Parathyroid adenoma (tissue), 2 donors: Measurements from ENCODE around the gene CYP2A6.
A peak's percentile ranks its signal among the peaks of the same experiment; 100 is the strongest.
"Not testable (repeated sequence)": the region's sequence is repeated elsewhere in the genome, so short reads cannot be mapped to it uniquely, and the experiment has no call there.

ENCODE experiments used
- H2AFZ ChIP-seq: fragments of 300-600 bp; sonication (generic); one replicate; pipeline ENCODE4 v1.7.0; 2017; ENCODE audit warnings: antibody characterized with exemption, mild to moderate bottlenecking
- H3K27ac ChIP-seq: fragments of 300-600 bp; sonication (generic); one replicate; pipeline ENCODE4 v1.7.0; 2017
- H3K27me3 ChIP-seq: fragments of 300-600 bp; sonication (generic); one replicate; pipeline ENCODE4 v1.7.0; 2017; ENCODE audit warnings: low read length; ENCODE audit not compliant: control insufficient read depth, insufficient read depth
- H3K36me3 ChIP-seq: fragments of 300-600 bp; sonication (generic); one replicate; pipeline ENCODE4 v1.7.0; 2017; ENCODE audit warnings: low read length; ENCODE audit not compliant: control insufficient read depth, insufficient read depth
- H3K4me1 ChIP-seq: fragments of 300-600 bp; sonication (generic); one replicate; pipeline ENCODE4 v1.7.0; 2017; ENCODE audit warnings: control low read depth
- H3K4me2 ChIP-seq: fragments of 300-600 bp; sonication (generic); one replicate; pipeline ENCODE4 v1.7.0; 2017; ENCODE audit warnings: low read length
- H3K4me3 ChIP-seq: fragments of 300-600 bp; sonication (generic); one replicate; pipeline ENCODE4 v1.7.0; 2017; ENCODE audit warnings: low read depth, low read length
- H3K79me2 ChIP-seq: fragments of 300-600 bp; sonication (generic); one replicate; pipeline ENCODE4 v1.7.0; 2017; ENCODE audit warnings: control low read depth
- H3K9ac ChIP-seq: fragments of 300-600 bp; sonication (generic); one replicate; pipeline ENCODE4 v1.7.0; 2017; ENCODE audit warnings: mild to moderate bottlenecking
- H3K9me3 ChIP-seq: fragments of 300-600 bp; sonication (generic); one replicate; pipeline ENCODE4 v1.7.0; 2017; ENCODE audit warnings: low read length; ENCODE audit not compliant: control insufficient read depth
- CTCF ChIP-seq: fragments of 300-600 bp; sonication (generic); IDR thresholded peaks from one replicate; pipeline ENCODE4 v1.7.0; 2017; ENCODE audit warnings: antibody characterized with exemption, mild to moderate bottlenecking
- donor health status: primary hyperparathyroidism.

The CYP2A6 gene

DNA sequence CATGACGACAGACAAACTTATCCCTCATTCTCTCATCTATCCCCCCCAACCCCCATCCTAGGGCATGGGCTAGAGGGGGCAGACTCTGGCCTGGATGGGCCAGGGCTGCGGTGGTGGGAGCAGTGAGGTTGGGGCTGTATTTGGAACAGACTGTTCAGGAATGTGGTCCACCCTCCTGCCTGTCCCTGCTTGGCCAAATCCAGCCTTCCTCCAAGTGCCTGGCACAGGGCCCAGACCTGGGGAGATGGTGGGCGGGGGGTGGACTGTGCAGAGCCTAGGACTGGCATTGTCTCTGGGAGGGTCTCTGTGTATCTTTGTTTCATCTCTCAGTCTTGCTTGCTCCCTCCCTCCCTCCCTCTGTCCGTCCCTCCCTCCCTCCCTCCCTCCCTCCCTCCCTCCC lies 37.1 kb downstream of the CYP2A6 start:
- Histone ChIP-seq H3K27me3 (no peaks in the 10 kb centered on the region), H3K79me2 (no peaks in the 10 kb centered on the region), H3K4me3 (no peak overlapping the region), H3K4me2 (no peak overlapping the region), H3K36me3 (no peaks in the 10 kb centered on the region), H3K9me3 (no peaks in the 10 kb centered on the region), H2AFZ (no peak overlapping the region), H3K4me1 (no peaks in the 10 kb centered on the region), H3K27ac (no peak overlapping the region), H3K9ac (no peak overlapping the region)
- TF ChIP-seq CTCF, result no peak

- not testable (repeated sequence) for H2AFZ ChIP-seq, H3K36me3 ChIP-seq, H3K4me1 ChIP-seq, H3K4me2 ChIP-seq, H3K79me2 ChIP-seq, H3K27me3 ChIP-seq, H3K27ac ChIP-seq, H3K9me3 ChIP-seq, H3K4me3 ChIP-seq, H3K9ac ChIP-seq
These were observed 37.7 kb downstream of the CYP2A6 start for GRCh38 chr19:40812571-40812970.

- no peak for TF ChIP-seq CTCF
- Histone ChIP-seq H2AFZ (no peak overlapping the region), H3K79me2 (no peaks in the 10 kb centered on the region), H3K9ac (no peak overlapping the region), H3K4me2 (no peak overlapping the region), H3K4me1 (peaks cover 3% of the 10 kb centered on the region), H3K9me3 (no peaks in the 10 kb centered on the region), H3K4me3 (no peak overlapping the region), H3K27ac (peak overlapping the region; percentile 24), H3K27me3 (no peaks in the 10 kb centered on the region), H3K36me3 (no peaks in the 10 kb centered on the region)
These were observed 38.5 kb downstream of the CYP2A6 start for GRCh38 chr19:40811478-40812341.

DNA sequence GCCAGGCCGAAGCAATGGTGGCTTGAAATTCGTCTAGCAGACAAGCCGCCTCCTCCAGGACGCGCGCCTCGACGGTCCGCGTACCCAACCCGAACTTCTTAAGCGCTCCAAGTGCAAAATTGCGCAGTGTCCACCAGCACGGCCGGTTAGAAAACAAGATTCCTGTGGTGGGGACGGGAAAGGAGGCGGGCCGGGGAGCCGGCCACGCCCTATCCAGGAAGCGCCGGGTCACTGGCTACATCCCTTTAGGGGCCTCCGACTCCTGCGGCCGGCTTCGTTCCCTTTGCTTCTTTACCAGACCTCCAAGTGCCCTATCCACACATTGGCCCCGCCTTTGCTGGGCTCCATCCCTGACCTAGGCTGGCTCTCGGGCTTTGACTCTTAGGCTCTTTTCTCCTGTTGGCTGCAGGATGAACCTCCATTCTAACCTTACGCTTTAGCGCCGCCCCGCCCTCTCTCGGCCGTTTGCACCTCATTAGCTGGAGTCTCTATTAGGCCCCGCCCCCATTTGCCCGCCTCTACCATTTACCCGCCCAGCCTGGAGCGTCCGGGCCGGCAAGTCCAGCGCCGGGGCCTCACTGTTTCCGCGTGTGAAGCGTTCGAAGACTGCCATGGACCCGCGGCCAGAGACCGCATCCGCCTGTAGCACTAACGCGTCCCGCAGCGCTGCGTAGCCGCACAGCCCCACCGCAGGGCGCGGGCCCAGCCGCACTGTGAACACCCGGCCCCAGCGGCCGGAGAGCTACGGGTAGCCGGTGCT lies 39.4 kb downstream of the CYP2A6 start:
- not testable (repeated sequence) for H3K9ac ChIP-seq, H3K9me3 ChIP-seq, H3K4me1 ChIP-seq, H3K79me2 ChIP-seq, H3K36me3 ChIP-seq, H3K27me3 ChIP-seq, H2AFZ ChIP-seq
- Histone ChIP-seq H3K4me2 (peak overlapping the region; percentile 60), H3K4me3 (peak overlapping the region; percentile 43), H3K27ac (peak overlapping the region; percentile 24)

- no peak overlapping the region for H3K9ac ChIP-seq
- no peaks in the 10 kb centered on the region for H3K27me3 ChIP-seq
- H3K27ac ChIP-seq, result no peak overlapping the region
- no peak overlapping the region for H3K4me2 ChIP-seq
- no peaks in the 10 kb centered on the region for H3K9me3 ChIP-seq
- peaks cover 13% of the 10 kb centered on the region for H3K4me1 ChIP-seq
- no peak overlapping the region for H3K4me3 ChIP-seq
- no peak for TF ChIP-seq CTCF
- H3K36me3 ChIP-seq, result no peaks in the 10 kb centered on the region
- no peak overlapping the region for H2AFZ ChIP-seq
- H3K79me2 ChIP-seq, result no peaks in the 10 kb centered on the region
These were observed 40.1 kb downstream of the CYP2A6 start for GRCh38 chr19:40810160-40810559.
